HG02973 (cell line): ENCODE results near the gene CERK.
"Not testable (repeated sequence)": the region's sequence is repeated elsewhere in the genome, so short reads cannot be mapped to it uniquely, and the experiment has no call there.

Experiments
- ATAC-seq: cut with Tn5 transposase; IDR thresholded peaks from one replicate; pipeline ENCODE4 v1.9.1; 2021; ENCODE audit warnings: moderate library complexity; ENCODE audit not compliant: unreplicated experiment

Gene CERK

DNA sequence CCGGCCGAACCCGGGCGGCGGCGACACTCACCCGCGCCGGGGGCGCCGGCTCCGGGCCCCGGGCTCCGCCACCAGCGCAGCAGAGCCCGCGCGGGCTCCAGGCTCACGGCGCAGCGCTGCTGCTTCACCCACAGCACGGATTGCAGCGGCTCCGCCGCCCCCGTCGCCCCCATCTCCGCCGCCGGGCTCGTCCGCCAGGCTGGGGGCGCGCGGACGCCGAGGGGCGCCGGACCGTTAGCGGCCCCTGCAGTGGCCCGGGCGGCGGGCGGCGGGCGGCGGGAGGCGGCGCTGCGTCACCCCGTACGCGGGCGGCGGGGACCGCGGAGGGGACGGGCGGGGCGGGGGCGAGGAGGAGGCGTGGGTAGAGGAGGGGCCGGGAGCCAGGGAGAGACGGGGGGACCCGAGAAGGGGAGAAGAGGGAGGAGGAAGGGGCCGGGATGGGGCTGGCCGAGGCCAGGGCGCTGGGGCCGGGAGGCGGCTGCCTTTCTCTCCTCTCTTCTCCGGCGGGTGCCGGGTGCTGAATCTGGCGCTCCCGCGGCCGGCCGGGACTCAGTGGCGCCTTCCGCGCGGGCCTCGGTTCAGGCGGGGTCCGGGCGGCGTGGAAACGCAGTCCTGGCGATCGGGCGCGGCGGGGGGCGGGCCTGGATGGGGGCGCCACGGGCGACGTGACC lies at the start of gene CERK:
Gene CERK, minus strand, starts transcription at position 277 of the 671 bp plus-strand sequence. Its CDS starts 104 bp downstream, at position 173.
- no peak for ATAC-seq

- no peak for ATAC-seq
Measured at GRCh38 chr22:46783721-46784120, 45.7 kb upstream of the CERK start.

- ATAC-seq = not testable (repeated sequence)
Measured at GRCh38 chr22:46782200-46782599, 44.1 kb upstream of the CERK start.

- no peak for ATAC-seq
Measured at GRCh38 chr22:46781291-46781690, 43.2 kb upstream of the CERK start.

DNA sequence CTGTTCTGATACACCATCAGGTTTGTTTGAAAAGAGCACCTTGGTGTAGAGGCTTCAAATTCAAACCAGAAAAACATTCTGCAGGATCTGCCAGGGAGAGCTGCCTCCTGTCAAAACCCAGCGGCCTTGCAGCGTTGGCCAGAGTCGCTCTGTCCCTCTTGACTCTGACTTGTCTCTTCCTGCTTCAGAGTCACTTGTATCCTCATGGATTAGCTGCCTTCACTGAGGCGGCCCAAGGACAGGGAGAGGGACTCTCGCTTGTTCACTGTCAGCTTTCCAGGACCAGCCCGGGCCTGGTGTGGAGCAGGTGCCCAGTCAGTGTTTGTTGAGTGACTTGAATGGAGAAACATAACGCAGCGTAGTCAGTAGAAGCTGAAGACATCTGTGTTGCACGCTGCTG lies 42.4 kb upstream of the CERK start:
- ATAC-seq = no peak

DNA sequence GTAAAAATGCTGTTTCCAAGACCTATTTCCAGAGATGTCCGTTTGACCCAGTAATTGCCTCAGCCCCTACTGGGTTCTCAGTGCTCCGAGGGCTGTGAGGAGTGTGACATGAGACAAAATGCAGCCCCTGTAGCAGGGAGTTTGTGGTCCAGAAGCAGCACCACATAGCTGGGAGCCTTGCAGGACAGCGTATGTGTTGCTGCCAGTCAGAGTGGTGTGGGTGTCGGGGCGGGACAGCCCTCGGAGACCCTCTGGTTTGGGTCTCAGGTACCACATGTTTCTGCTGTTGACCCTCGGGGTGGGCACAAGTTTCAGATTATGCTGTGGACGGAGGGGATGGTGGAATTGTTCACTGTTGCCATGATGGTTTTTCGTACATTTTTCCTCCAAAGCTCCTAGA lies 41.6 kb upstream of the CERK start:
- ATAC-seq = no peak

GRCh38 chr22:46779023-46779422 lies 41.0 kb upstream of the CERK start:
- no peak for ATAC-seq

- no peak for ATAC-seq
Measured at GRCh38 chr22:46777609-46777970, 39.5 kb upstream of the CERK start.

GRCh38 chr22:46776876-46777608 lies 39.0 kb upstream of the CERK start:
- ATAC-seq = no peak

DNA sequence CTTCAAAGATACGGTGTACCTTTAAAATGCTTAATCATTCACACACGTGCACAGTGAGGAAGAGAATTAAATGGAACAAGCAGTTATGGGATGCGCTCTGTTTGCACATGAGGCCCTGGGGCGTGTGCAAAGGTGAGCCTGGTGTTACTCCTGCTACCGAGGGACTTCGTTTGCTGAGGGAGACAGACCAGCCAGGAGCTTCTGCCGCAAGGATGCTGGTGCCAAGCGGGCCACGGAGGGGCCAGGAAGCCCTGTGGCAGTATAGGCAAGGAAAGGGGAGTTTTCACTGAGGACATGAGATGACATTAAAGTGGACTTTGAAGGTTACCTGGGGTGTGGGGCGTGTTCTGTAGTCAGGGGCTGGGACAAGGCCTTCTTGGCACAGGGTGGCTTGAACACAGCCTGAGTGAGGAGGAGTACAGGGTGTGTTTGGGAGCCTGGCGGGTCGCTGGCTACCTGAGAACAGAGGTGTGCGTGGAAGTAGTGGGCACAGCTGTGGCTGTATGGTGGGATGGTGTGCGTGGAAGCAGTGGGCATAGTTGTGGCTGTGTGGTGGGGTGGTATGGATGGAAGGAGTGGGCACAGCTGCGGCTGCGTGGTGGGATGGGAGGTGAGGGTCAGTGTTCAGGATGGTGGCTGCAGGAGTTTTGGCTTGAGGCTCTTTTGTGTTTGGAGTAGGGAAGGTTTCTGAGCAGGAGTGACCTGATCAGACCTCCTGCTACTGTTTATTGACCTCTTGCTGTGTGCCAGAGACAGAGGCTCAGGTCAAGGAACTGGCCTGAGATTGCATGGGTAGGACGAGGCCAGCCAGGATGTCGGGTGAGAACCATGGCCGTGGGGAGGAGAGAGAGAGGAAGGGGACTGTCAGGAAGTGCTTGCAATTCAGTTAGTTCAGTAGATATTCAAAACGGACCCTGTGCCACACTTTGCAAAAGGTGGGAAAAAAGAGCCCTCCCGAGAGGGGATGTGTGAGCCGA lies 38.1 kb upstream of the CERK start:
- ATAC-seq = no peak

- no peak for ATAC-seq
Measured at GRCh38 chr22:46774980-46775849, 37.2 kb upstream of the CERK start.

- no peak for ATAC-seq
Measured at GRCh38 chr22:46774253-46774979, 36.4 kb upstream of the CERK start.

- ATAC-seq = no peak
Measured at GRCh38 chr22:46773076-46773475, 35.0 kb upstream of the CERK start.

DNA sequence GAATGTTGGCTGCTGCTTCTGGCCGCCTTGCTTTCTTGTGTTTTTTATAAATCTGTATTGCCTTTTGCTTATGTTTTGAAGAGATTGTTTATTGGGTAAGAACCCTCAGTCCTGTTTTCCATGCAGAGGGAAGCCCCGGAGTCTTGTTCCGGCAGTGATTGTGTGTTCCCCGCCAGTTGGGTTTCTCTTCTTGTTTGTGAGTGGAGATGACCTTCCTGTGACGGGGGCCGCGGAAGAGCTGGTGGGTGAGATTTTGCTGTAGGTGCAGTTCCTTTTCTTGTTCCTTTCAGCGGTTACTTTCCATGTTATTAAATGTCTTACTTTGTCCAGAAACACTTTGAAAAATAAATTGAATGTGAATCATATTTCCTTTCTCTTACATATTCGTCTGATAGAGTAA lies 32.7 kb upstream of the CERK start:
- ATAC-seq = no peak

DNA sequence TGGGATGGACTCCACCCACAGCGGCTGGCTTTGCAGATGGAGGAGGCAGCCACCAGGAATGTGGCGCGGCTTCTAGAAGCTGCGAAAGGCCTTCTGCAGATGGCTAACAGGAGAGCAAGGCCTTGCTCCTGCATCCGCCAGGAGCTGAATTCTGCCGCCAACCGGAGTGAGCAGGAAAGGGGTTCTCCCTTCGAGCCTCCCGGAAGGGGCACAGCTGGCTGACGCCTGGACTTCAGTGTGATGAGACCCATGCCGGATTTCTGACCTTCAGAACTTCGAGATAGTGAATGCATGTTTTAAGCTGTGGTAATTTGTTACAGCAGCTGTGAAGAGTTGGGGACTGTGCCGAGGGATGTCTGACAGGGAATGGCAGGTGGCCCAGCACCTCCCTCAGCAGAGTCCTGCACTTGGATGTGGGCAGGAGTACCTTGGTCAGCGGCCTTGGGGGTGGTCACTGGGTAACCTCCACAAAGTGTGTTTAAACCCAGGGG lies 32.1 kb upstream of the CERK start:
- ATAC-seq = no peak

- ATAC-seq = no peak
Measured at GRCh38 chr22:46769706-46770105, 31.7 kb upstream of the CERK start.

- no peak for ATAC-seq
Measured at GRCh38 chr22:46769191-46769675, 31.2 kb upstream of the CERK start.

GRCh38 chr22:46767249-46767985 lies 29.4 kb upstream of the CERK start:
- ATAC-seq = no peak

DNA sequence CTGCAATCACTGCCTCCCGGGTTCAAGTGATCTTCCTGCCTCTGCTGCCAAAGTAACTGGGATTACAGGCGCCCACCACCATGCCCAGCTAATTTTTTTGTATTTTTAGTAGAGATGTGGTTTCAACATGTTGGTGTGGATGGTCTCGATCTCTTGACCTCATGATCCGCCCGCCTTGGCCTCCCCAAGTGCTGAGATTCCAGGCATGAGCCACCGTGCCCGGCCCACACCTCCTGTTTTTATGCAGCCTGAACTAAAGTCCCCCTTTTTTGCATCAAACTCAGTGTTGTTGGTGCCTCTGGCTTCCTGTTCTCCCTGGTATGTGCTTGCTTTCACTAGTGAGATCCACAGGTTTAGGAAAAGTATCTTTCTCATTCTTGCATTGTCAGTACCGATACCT lies 28.6 kb upstream of the CERK start:
- no peak for ATAC-seq
